Astrocyte (in vitro differentiated cells and primary cell): ENCODE data around the gene FGGY. TPM values are rescaled to one million over a fixed set of nuclear protein-coding genes. Genes with fewer than 3 reads are reported as not detected.

ENCODE experiments used
- DNase-seq: peaks from one replicate; pipeline ENCODE4 v3.0.0-alpha.2; 2010; ENCODE audit warnings: low read depth
- FAIRE-seq: peaks from 2 replicates; lab custom pipeline; 2011; peaks lifted over from hg19 to GRCh38; lab: Jason Lieb, UNC
- H2AFZ ChIP-seq: 2 replicates; pipeline ENCODE4 v1.6.0; 2012; ENCODE audit warnings: low read depth, low read length, inconsistent platforms
- H3K27ac ChIP-seq: 2 replicates; pipeline ENCODE4 v1.5.1; 2011; ENCODE audit warnings: low read depth, low read length, inconsistent platforms
- H3K27me3 ChIP-seq: 2 replicates; pipeline ENCODE4 v1.6.0; 2011; ENCODE audit warnings: low read length, inconsistent platforms; ENCODE audit not compliant: insufficient read depth
- H3K36me3 ChIP-seq: 2 replicates; pipeline ENCODE4 v1.5.1; 2011; ENCODE audit warnings: low read length, inconsistent platforms; ENCODE audit not compliant: insufficient read depth
- H3K4me1 ChIP-seq: 2 replicates; pipeline ENCODE4 v1.5.1; 2011; ENCODE audit warnings: low read length, inconsistent platforms; ENCODE audit not compliant: insufficient read depth
- H3K4me2 ChIP-seq: 2 replicates; pipeline ENCODE4 v1.6.0; 2012; ENCODE audit warnings: low read length, inconsistent platforms
- H3K4me3 ChIP-seq: 2 replicates; pipeline ENCODE4 v1.5.1; 2011; ENCODE audit warnings: low read depth, mild to moderate bottlenecking, low read length, inconsistent platforms; ENCODE audit not compliant: insufficient read depth
- H3K79me2 ChIP-seq: 2 replicates; pipeline ENCODE4 v1.6.0; 2012; ENCODE audit warnings: mild to moderate bottlenecking, low read length, inconsistent platforms; ENCODE audit not compliant: insufficient read depth
- H3K9ac ChIP-seq: 2 replicates; pipeline ENCODE4 v1.6.0; 2012; ENCODE audit warnings: mild to moderate bottlenecking, low read length, inconsistent platforms
- H3K9me3 ChIP-seq: 2 replicates; pipeline ENCODE4 v1.5.1; 2012; ENCODE audit warnings: low read depth, mild to moderate bottlenecking, low read length, inconsistent platforms; ENCODE audit not compliant: insufficient read depth
- H4K20me1 ChIP-seq: 2 replicates; pipeline ENCODE4 v1.6.0; 2012; ENCODE audit warnings: low read length, inconsistent platforms; ENCODE audit not compliant: insufficient read depth
- H3K27ac Mint-ChIP-seq: one replicate; pipeline ENCODE4 v1.8.0; 2021; ENCODE audit warnings: mild to moderate bottlenecking, mixed read lengths; ENCODE audit not compliant: unreplicated experiment
- H3K27me3 Mint-ChIP-seq: one replicate; pipeline ENCODE4 v1.8.0; 2021; ENCODE audit warnings: low read depth, mixed read lengths; ENCODE audit not compliant: unreplicated experiment
- H3K36me3 Mint-ChIP-seq: one replicate; pipeline ENCODE4 v1.8.0; 2021; ENCODE audit warnings: low read depth, mixed read lengths; ENCODE audit not compliant: unreplicated experiment
- H3K4me1 Mint-ChIP-seq: one replicate; pipeline ENCODE4 v1.8.0; 2021; ENCODE audit warnings: low read depth, mixed read lengths; ENCODE audit not compliant: unreplicated experiment
- H3K4me3 Mint-ChIP-seq: one replicate; pipeline ENCODE4 v1.8.0; 2021; ENCODE audit warnings: mild to moderate bottlenecking, moderate library complexity, mixed read lengths; ENCODE audit not compliant: unreplicated experiment
- H3K9me3 Mint-ChIP-seq: one replicate; pipeline ENCODE4 v1.8.0; 2021; ENCODE audit warnings: mild to moderate bottlenecking, mixed read lengths; ENCODE audit not compliant: unreplicated experiment
- EZH2 ChIP-seq: IDR thresholded peaks from 2 replicates; pipeline ENCODE4 v1.6.1; 2012; ENCODE audit warnings: mild to moderate bottlenecking, low read length, inconsistent platforms; ENCODE audit not compliant: insufficient read depth
- total RNA-seq: library from RNA; stranded (reverse); gene quantifications from 2 replicates; pipeline ENCODE4 v1.2.1, GENCODE V29; 2021
- TF ChIP-seq, protein P1 (sequence below): IDR thresholded peaks from 2 replicates; pipeline ENCODE4 v1.5.1; 2011; ENCODE audit warnings: low read depth, mild to moderate bottlenecking, inconsistent platforms, low read length, moderate library complexity; ENCODE audit not compliant: insufficient read depth

The FGGY gene
- total RNA-seq, 1 donor from 2014 or later = 6.8 TPM

DNA sequence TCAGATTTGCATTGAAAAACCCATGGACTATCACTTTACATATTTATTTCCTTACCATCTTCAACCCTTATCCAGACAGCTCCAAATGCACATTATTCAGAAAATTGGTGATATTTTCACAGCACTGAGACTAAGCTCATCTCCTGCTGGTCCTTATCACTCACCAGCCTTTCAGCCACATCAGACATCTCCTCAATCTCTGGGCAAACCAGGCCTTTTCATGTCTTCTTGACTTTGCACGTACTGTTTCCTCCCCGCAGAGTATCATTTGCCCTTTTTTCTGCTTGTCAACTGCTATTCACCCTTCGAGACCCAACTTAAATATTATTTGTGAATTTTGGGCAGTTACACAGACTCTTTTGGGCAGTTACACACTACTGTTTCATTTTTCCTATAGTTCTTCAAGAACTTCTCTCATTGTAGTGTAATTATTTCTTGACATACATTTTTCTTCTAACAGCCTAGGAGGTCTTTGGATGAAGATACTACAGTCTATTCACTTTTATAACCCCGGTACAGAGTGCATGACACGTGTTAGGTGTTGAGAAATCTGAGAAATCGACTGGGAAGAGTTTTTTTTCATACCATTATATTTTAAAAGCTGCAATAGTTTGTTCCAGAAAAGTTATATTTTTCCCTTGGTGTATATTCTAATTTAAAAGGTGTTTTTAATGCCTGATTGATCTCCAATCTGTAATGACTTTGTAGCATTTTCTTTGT lies 98.0 kb downstream of the FGGY start:
- H3K4me2 ChIP-seq = no peak overlapping the region
- peaks cover 30% of the 10 kb centered on the region for H3K4me1 Mint-ChIP-seq
- no peak overlapping the region for H3K27ac Mint-ChIP-seq
- H3K36me3 ChIP-seq = no peaks in the 10 kb centered on the region
- peaks cover 18% of the 10 kb centered on the region for H3K4me1 ChIP-seq
- H3K27me3 ChIP-seq = no peaks in the 10 kb centered on the region
- no peaks in the 10 kb centered on the region for H3K27me3 Mint-ChIP-seq
- DNase-seq = no peak
- H2AFZ ChIP-seq = no peak overlapping the region
- H3K9ac ChIP-seq = no peak overlapping the region
- H3K4me3 Mint-ChIP-seq = no peak overlapping the region
- no peaks in the 10 kb centered on the region for H3K9me3 ChIP-seq
- no peaks in the 10 kb centered on the region for H3K36me3 Mint-ChIP-seq
- no peak for FAIRE-seq
- no peaks in the 10 kb centered on the region for H4K20me1 ChIP-seq
- H3K79me2 ChIP-seq = no peaks in the 10 kb centered on the region
- no peak for TF ChIP-seq EZH2
- TF ChIP-seq, protein P1, sequence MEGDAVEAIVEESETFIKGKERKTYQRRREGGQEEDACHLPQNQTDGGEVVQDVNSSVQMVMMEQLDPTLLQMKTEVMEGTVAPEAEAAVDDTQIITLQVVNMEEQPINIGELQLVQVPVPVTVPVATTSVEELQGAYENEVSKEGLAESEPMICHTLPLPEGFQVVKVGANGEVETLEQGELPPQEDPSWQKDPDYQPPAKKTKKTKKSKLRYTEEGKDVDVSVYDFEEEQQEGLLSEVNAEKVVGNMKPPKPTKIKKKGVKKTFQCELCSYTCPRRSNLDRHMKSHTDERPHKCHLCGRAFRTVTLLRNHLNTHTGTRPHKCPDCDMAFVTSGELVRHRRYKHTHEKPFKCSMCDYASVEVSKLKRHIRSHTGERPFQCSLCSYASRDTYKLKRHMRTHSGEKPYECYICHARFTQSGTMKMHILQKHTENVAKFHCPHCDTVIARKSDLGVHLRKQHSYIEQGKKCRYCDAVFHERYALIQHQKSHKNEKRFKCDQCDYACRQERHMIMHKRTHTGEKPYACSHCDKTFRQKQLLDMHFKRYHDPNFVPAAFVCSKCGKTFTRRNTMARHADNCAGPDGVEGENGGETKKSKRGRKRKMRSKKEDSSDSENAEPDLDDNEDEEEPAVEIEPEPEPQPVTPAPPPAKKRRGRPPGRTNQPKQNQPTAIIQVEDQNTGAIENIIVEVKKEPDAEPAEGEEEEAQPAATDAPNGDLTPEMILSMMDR = no peak
- H3K27ac ChIP-seq = no peak overlapping the region
- H3K4me3 ChIP-seq = no peak overlapping the region
- H3K9me3 Mint-ChIP-seq = no peaks in the 10 kb centered on the region

DNA sequence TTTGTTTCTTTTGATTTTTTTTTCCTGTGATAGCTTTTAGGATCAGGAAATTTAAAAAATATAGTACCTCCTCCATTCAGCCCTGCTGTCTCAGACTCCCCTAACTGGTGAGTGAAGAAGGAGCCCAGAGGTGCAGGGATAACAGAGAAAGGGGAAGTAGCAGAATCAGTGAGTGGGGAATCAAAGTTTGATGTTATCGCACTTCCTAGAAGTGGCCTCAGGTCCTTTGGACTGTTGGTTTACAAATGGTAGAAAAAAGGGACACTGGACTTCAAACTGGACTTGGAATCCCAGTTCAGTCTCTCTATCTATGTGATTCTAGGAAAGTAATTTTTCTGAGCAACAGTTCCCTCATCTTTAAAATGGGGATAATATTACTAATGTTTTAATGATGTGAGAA lies 99.5 kb downstream of the FGGY start:
- Histone ChIP-seq H4K20me1 (no peaks in the 10 kb centered on the region), H3K9ac (no peak overlapping the region), H3K4me1 (peaks cover 18% of the 10 kb centered on the region), H3K4me3 (no peak overlapping the region), H2AFZ (no peak overlapping the region), H3K36me3 (no peaks in the 10 kb centered on the region), H3K27ac (no peak overlapping the region), H3K9me3 (no peaks in the 10 kb centered on the region), H3K4me2 (no peak overlapping the region), H3K27me3 (no peaks in the 10 kb centered on the region), H3K79me2 (no peaks in the 10 kb centered on the region)
- FAIRE-seq = no peak
- H3K9me3 Mint-ChIP-seq = no peaks in the 10 kb centered on the region
- H3K4me3 Mint-ChIP-seq = no peak overlapping the region
- DNase-seq = no peak
- no peaks in the 10 kb centered on the region for H3K27me3 Mint-ChIP-seq
- peaks cover 30% of the 10 kb centered on the region for H3K4me1 Mint-ChIP-seq
- TF ChIP-seq, protein P1 = no peak
- no peak for TF ChIP-seq EZH2
- H3K36me3 Mint-ChIP-seq = no peaks in the 10 kb centered on the region
- no peak overlapping the region for H3K27ac Mint-ChIP-seq

DNA sequence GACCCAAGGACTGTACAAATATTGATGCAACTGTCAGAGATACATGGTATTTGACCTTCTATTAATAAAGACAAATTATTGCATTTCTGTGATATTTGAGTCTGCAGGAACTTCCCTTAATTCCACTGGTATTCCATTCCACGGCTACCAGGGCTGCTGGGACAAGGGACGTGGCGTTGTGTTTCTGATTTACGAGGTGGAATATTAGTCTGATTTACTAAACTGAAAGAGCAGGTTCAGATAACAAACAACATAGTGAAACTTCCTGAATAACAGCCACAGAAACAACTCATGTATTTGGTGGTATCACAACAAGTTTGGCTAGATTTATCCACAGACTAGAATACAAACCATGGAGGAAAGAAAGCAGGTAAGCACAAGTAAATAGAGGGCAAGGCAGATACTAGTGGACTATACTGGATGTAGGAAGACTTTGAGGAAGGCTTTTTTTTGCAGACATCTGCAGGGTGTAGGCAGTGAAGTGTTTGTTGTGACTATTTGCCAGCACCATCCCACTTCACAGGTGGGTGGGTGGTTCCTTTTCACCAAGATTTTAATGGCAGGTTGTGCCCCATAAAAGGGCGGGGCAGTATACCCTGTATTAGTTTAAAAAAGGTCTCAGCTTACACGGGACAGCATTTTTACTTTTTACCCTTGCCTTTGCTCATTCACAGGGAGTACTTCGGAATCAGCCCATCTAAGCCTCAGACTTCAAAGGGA lies 100.4 kb downstream of the FGGY start:
- H3K4me3 ChIP-seq = no peak overlapping the region
- no peak for TF ChIP-seq EZH2
- TF ChIP-seq, protein P1 = no peak
- H3K27ac ChIP-seq = no peak overlapping the region
- H2AFZ ChIP-seq = no peak overlapping the region
- H3K27me3 ChIP-seq = no peaks in the 10 kb centered on the region
- no peak overlapping the region for H3K4me2 ChIP-seq
- no peaks in the 10 kb centered on the region for H3K9me3 ChIP-seq
- H3K4me3 Mint-ChIP-seq = no peak overlapping the region
- no peaks in the 10 kb centered on the region for H3K36me3 ChIP-seq
- H3K27me3 Mint-ChIP-seq = no peaks in the 10 kb centered on the region
- no peaks in the 10 kb centered on the region for H4K20me1 ChIP-seq
- DNase-seq (no peak), FAIRE-seq (no peak)
- no peaks in the 10 kb centered on the region for H3K36me3 Mint-ChIP-seq
- no peak overlapping the region for H3K9ac ChIP-seq
- no peaks in the 10 kb centered on the region for H3K79me2 ChIP-seq
- peaks cover 18% of the 10 kb centered on the region for H3K4me1 ChIP-seq
- H3K27ac Mint-ChIP-seq = no peak overlapping the region
- H3K9me3 Mint-ChIP-seq = no peaks in the 10 kb centered on the region
- peaks cover 23% of the 10 kb centered on the region for H3K4me1 Mint-ChIP-seq
